HEK293 (cell line): ENCODE results near the gene ADRB2.

Experiments
- GLIS1 ChIP-seq: fragments of 450-650 bp; formaldehyde crosslinking; IDR thresholded peaks from 2 replicates; pipeline ENCODE4 v1.5.1; 2016; ENCODE audit warnings: missing biosample characterization, missing genetic modification characterization
- HOXA7 ChIP-seq: sonication (generic); formaldehyde crosslinking; IDR thresholded peaks from 2 replicates; pipeline ENCODE4 v1.8.1; 2022; ENCODE audit warnings: missing genetic modification reagents, borderline replicate concordance
- MEIS1 ChIP-seq: sonication (generic); formaldehyde crosslinking; IDR thresholded peaks from 2 replicates; pipeline ENCODE4 v1.8.1; 2022; ENCODE audit warnings: missing genetic modification reagents, mild to moderate bottlenecking, borderline replicate concordance
- PRDM1 ChIP-seq: fragments of 450-650 bp; formaldehyde crosslinking; IDR thresholded peaks from 2 replicates; pipeline ENCODE4; 2016; ENCODE audit warnings: missing biosample characterization, missing genetic modification characterization
- SCRT1 ChIP-seq: fragments of 450-650 bp; formaldehyde crosslinking; IDR thresholded peaks from 2 replicates; pipeline ENCODE4 v1.5.1; 2016; ENCODE audit warnings: missing biosample characterization, missing genetic modification characterization, borderline replicate concordance
- SP7 ChIP-seq: fragments of 450-650 bp; formaldehyde crosslinking; IDR thresholded peaks from 2 replicates; pipeline ENCODE4 v1.5.1; 2016; ENCODE audit warnings: missing biosample characterization, missing genetic modification characterization
- ZBTB20 ChIP-seq: fragments of 450-650 bp; formaldehyde crosslinking; IDR thresholded peaks from 2 replicates; pipeline ENCODE4 v1.5.1; 2016; ENCODE audit warnings: missing biosample characterization, missing genetic modification characterization
- ZFHX2 ChIP-seq: fragments of 450-650 bp; formaldehyde crosslinking; conservative IDR thresholded peaks from 2 replicates; pipeline ENCODE4 v1.5.1; 2016; ENCODE audit warnings: missing biosample characterization, missing genetic modification characterization
- ZNF335 ChIP-seq: fragments of 450-650 bp; formaldehyde crosslinking; conservative IDR thresholded peaks from 2 replicates; pipeline ENCODE4 v1.5.1; 2016; ENCODE audit warnings: missing biosample characterization, missing genetic modification characterization
- ZNF571 ChIP-seq: fragments of 450-650 bp; formaldehyde crosslinking; IDR thresholded peaks from 2 replicates; pipeline ENCODE4 v1.5.0; 2017; ENCODE audit warnings: missing biosample characterization, missing genetic modification characterization
- ZNF624 ChIP-seq: fragments of 450-650 bp; formaldehyde crosslinking; IDR thresholded peaks from 2 replicates; pipeline ENCODE4 v1.5.1; 2017; ENCODE audit warnings: missing biosample characterization, missing genetic modification characterization
- ZNF777 ChIP-seq: fragments of 450-650 bp; formaldehyde crosslinking; IDR thresholded peaks from 2 replicates; pipeline ENCODE4 v1.5.1; 2017; ENCODE audit warnings: missing biosample characterization, missing genetic modification characterization, borderline replicate concordance
- TF ChIP-seq, protein P1 (sequence below): fragments of 450-650 bp; formaldehyde crosslinking; IDR thresholded peaks from 2 replicates; pipeline ENCODE4 v1.5.1; 2016; ENCODE audit warnings: missing biosample characterization, missing genetic modification characterization
- TF ChIP-seq, protein P2 (sequence below): fragments of 450-650 bp; formaldehyde crosslinking; conservative IDR thresholded peaks from 2 replicates; pipeline ENCODE4 v1.5.1; 2016; ENCODE audit warnings: low read depth, missing biosample characterization, missing genetic modification characterization
- TF ChIP-seq, protein P3 (sequence below): fragments of 450-650 bp; formaldehyde crosslinking; IDR thresholded peaks from 2 replicates; pipeline ENCODE4 v1.5.1; 2016; ENCODE audit warnings: missing biosample characterization, missing genetic modification characterization
- TF ChIP-seq, protein P4 (sequence below): fragments of 450-650 bp; formaldehyde crosslinking; IDR thresholded peaks from 2 replicates; pipeline ENCODE4 v1.5.1; 2017; ENCODE audit warnings: missing biosample characterization, missing genetic modification characterization
- TF ChIP-seq, protein P5 (sequence below): fragments of 450-650 bp; formaldehyde crosslinking; IDR thresholded peaks from 2 replicates; pipeline ENCODE4 v1.5.1; 2016; ENCODE audit warnings: missing biosample characterization, missing genetic modification characterization
- TF ChIP-seq, protein P6 (sequence below): fragments of 450-650 bp; IDR thresholded peaks from 2 replicates; pipeline ENCODE4 v1.5.1; 2018; ENCODE audit warnings: missing biosample characterization, mild to moderate bottlenecking, missing genetic modification characterization
- TF ChIP-seq, protein P7 (sequence below): fragments of 450-650 bp; formaldehyde crosslinking; IDR thresholded peaks from 2 replicates; pipeline ENCODE4 v1.5.1; 2016; ENCODE audit warnings: missing biosample characterization, missing genetic modification characterization
- TF ChIP-seq, protein P8 (sequence below): fragments of 450-650 bp; formaldehyde crosslinking; IDR thresholded peaks from 2 replicates; pipeline ENCODE4 v1.5.1; 2017; ENCODE audit warnings: missing biosample characterization, mild to moderate bottlenecking, missing genetic modification characterization, moderate library complexity

Gene ADRB2

DNA sequence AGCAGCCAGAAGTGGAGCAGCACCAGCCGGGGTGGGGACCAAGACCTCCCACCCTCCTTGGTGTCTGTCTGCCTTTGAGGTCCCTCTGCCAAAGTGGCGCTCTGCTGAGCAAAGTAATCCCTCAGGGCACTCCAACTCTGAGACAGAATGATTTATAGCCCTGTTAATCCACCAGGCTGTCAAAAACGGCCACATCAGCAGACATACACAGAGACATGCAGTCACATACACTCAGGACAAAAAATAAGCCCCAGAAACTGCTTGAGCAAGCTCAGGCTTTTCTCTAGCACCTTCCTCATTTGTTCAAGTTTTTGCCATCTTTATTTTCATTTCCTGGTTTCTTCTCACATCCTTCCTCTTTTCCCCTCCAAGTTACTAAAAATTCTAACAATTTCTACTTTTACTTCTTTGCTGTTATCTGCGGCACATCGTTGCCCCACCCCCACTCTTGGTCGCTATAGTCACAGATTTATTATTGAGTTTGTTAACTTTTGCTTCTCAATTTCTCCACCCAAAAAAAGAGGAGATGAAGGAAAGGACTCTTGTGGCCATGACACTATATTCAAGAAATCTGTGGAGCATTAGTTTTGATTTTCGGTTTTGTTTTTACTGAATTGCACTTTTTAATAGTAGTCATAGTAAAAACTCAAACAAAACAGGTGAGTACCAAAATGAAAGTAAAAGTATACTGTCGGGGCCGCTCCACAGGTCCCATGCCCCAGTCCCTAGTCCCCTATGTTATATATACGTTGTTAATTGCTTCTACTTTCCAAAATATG is 17.4 kb upstream of the ADRB2 start (continued):
- TF ChIP-seq, protein P1, sequence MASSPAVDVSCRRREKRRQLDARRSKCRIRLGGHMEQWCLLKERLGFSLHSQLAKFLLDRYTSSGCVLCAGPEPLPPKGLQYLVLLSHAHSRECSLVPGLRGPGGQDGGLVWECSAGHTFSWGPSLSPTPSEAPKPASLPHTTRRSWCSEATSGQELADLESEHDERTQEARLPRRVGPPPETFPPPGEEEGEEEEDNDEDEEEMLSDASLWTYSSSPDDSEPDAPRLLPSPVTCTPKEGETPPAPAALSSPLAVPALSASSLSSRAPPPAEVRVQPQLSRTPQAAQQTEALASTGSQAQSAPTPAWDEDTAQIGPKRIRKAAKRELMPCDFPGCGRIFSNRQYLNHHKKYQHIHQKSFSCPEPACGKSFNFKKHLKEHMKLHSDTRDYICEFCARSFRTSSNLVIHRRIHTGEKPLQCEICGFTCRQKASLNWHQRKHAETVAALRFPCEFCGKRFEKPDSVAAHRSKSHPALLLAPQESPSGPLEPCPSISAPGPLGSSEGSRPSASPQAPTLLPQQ = no peak
- no peak for TF ChIP-seq ZNF624 (tag by site-specific recombination)
- TF ChIP-seq ZBTB20 (tag by site-specific recombination) = no peak; the same call in 1 of the 2 replicates
- TF ChIP-seq SCRT1 (tag by site-specific recombination) = 0 out of 2 replicates have a peak, but pooled peaks have one; percentile 38
- TF ChIP-seq SP7 = peak; percentile 70
- TF ChIP-seq, protein P2, sequence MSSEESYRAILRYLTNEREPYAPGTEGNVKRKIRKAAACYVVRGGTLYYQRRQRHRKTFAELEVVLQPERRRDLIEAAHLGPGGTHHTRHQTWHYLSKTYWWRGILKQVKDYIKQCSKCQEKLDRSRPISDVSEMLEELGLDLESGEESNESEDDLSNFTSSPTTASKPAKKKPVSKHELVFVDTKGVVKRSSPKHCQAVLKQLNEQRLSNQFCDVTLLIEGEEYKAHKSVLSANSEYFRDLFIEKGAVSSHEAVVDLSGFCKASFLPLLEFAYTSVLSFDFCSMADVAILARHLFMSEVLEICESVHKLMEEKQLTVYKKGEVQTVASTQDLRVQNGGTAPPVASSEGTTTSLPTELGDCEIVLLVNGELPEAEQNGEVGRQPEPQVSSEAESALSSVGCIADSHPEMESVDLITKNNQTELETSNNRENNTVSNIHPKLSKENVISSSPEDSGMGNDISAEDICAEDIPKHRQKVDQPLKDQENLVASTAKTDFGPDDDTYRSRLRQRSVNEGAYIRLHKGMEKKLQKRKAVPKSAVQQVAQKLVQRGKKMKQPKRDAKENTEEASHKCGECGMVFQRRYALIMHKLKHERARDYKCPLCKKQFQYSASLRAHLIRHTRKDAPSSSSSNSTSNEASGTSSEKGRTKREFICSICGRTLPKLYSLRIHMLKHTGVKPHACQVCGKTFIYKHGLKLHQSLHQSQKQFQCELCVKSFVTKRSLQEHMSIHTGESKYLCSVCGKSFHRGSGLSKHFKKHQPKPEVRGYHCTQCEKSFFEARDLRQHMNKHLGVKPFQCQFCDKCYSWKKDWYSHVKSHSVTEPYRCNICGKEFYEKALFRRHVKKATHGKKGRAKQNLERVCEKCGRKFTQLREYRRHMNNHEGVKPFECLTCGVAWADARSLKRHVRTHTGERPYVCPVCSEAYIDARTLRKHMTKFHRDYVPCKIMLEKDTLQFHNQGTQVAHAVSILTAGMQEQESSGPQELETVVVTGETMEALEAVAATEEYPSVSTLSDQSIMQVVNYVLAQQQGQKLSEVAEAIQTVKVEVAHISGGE (tag by site-specific recombination) = no peak
- TF ChIP-seq, protein P3, sequence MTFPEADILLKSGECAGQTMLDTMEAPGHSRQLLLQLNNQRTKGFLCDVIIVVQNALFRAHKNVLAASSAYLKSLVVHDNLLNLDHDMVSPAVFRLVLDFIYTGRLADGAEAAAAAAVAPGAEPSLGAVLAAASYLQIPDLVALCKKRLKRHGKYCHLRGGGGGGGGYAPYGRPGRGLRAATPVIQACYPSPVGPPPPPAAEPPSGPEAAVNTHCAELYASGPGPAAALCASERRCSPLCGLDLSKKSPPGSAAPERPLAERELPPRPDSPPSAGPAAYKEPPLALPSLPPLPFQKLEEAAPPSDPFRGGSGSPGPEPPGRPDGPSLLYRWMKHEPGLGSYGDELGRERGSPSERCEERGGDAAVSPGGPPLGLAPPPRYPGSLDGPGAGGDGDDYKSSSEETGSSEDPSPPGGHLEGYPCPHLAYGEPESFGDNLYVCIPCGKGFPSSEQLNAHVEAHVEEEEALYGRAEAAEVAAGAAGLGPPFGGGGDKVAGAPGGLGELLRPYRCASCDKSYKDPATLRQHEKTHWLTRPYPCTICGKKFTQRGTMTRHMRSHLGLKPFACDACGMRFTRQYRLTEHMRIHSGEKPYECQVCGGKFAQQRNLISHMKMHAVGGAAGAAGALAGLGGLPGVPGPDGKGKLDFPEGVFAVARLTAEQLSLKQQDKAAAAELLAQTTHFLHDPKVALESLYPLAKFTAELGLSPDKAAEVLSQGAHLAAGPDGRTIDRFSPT (tag by site-specific recombination) = no peak
- no peak for TF ChIP-seq ZNF777 (tag by site-specific recombination)
- TF ChIP-seq, protein P4, sequence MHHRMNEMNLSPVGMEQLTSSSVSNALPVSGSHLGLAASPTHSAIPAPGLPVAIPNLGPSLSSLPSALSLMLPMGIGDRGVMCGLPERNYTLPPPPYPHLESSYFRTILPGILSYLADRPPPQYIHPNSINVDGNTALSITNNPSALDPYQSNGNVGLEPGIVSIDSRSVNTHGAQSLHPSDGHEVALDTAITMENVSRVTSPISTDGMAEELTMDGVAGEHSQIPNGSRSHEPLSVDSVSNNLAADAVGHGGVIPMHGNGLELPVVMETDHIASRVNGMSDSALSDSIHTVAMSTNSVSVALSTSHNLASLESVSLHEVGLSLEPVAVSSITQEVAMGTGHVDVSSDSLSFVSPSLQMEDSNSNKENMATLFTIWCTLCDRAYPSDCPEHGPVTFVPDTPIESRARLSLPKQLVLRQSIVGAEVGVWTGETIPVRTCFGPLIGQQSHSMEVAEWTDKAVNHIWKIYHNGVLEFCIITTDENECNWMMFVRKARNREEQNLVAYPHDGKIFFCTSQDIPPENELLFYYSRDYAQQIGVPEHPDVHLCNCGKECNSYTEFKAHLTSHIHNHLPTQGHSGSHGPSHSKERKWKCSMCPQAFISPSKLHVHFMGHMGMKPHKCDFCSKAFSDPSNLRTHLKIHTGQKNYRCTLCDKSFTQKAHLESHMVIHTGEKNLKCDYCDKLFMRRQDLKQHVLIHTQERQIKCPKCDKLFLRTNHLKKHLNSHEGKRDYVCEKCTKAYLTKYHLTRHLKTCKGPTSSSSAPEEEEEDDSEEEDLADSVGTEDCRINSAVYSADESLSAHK (tag by site-specific recombination) = no peak
- peak; percentile 74 for TF ChIP-seq ZNF335 (tag by site-specific recombination)
- TF ChIP-seq HOXA7 (CRISPR knock-in tag) = no peak
- TF ChIP-seq ZNF571 = no peak
- TF ChIP-seq, protein P5, sequence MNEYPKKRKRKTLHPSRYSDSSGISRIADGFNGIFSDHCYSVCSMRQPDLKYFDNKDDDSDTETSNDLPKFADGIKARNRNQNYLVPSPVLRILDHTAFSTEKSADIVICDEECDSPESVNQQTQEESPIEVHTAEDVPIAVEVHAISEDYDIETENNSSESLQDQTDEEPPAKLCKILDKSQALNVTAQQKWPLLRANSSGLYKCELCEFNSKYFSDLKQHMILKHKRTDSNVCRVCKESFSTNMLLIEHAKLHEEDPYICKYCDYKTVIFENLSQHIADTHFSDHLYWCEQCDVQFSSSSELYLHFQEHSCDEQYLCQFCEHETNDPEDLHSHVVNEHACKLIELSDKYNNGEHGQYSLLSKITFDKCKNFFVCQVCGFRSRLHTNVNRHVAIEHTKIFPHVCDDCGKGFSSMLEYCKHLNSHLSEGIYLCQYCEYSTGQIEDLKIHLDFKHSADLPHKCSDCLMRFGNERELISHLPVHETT (tag by site-specific recombination) = no peak
- peak; percentile 98 for TF ChIP-seq MEIS1 (CRISPR knock-in tag)
- peak; percentile 76 for TF ChIP-seq PRDM1 (tag by site-specific recombination)
- TF ChIP-seq, protein P6, sequence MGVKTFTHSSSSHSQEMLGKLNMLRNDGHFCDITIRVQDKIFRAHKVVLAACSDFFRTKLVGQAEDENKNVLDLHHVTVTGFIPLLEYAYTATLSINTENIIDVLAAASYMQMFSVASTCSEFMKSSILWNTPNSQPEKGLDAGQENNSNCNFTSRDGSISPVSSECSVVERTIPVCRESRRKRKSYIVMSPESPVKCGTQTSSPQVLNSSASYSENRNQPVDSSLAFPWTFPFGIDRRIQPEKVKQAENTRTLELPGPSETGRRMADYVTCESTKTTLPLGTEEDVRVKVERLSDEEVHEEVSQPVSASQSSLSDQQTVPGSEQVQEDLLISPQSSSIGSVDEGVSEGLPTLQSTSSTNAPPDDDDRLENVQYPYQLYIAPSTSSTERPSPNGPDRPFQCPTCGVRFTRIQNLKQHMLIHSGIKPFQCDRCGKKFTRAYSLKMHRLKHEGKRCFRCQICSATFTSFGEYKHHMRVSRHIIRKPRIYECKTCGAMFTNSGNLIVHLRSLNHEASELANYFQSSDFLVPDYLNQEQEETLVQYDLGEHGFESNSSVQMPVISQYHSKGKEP (tag by site-specific recombination) = peak; percentile 25; the same call in 1 of the 2 replicates
- no peak for TF ChIP-seq ZFHX2
- TF ChIP-seq, protein P7, sequence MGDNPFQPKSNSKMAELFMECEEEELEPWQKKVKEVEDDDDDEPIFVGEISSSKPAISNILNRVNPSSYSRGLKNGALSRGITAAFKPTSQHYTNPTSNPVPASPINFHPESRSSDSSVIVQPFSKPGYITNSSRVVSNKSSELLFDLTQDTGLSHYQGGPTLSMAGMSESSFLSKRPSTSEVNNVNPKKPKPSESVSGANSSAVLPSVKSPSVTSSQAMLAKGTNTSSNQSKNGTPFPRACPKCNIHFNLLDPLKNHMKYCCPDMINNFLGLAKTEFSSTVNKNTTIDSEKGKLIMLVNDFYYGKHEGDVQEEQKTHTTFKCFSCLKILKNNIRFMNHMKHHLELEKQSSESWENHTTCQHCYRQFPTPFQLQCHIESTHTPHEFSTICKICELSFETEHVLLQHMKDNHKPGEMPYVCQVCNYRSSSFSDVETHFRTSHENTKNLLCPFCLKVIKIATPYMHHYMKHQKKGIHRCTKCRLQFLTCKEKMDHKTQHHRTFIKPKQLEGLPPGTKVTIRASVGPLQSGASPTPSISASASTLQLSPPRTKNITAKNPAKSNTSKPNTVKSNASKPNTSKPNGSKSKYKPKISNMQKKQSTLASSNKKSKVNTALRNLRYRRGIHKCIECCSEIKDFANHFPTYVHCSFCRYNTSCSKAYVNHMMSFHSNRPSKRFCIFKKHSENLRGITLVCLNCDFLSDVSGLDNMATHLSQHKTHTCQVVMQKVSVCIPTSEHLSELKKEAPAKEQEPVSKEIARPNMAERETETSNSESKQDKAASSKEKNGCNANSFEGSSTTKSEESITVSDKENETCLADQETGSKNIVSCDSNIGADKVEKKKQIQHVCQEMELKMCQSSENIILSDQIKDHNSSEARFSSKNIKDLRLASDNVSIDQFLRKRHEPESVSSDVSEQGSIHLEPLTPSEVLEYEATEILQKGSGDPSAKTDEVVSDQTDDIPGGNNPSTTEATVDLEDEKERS = no peak
- TF ChIP-seq, protein P8, sequence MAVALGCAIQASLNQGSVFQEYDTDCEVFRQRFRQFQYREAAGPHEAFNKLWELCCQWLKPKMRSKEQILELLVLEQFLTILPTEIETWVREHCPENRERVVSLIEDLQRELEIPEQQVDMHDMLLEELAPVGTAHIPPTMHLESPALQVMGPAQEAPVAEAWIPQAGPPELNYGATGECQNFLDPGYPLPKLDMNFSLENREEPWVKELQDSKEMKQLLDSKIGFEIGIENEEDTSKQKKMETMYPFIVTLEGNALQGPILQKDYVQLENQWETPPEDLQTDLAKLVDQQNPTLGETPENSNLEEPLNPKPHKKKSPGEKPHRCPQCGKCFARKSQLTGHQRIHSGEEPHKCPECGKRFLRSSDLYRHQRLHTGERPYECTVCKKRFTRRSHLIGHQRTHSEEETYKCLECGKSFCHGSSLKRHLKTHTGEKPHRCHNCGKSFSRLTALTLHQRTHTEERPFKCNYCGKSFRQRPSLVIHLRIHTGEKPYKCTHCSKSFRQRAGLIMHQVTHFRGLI = no peak
- peak; percentile 56 for TF ChIP-seq GLIS1
